ENCODE results near the gene NFIC.

The NFIC gene

GRCh38 chr19:3479177-3479833 is 112.9 kb downstream of the NFIC start:
- TF ChIP-seq EGR1 (IDR thresholded peaks at IDR 0.05) (no peak), USF1 (IDR thresholded peaks at IDR 0.05) (no peak)

GRCh38 chr19:3479834-3480215 is 113.4 kb downstream of the NFIC start:
- TF ChIP-seq USF1 (IDR thresholded peaks at IDR 0.05) (no peak), NFIC (IDR thresholded peaks at IDR 0.05) (no peak), FOXM1 (IDR thresholded peaks at IDR 0.05; ENCODE audit: borderline replicate concordance, low read depth) (no peak), TCF12 (IDR thresholded peaks at IDR 0.05; ENCODE audit: low read depth) (no peak), REST (IDR thresholded peaks at IDR 0.05; ENCODE audit: low read depth) (no peak), TEAD4 (IDR thresholded peaks at IDR 0.05) (no peak), RAD21 (IDR thresholded peaks at IDR 0.05; ENCODE audit: low read depth) (no peak), ZBTB7A (IDR thresholded peaks at IDR 0.05; ENCODE audit: low read depth) (no peak), YY1 (IDR thresholded peaks at IDR 0.05; ENCODE audit: low read depth) (no peak), CREB1 (IDR thresholded peaks at IDR 0.05; ENCODE audit: low read depth) (no peak), CEBPB (IDR thresholded peaks at IDR 0.05) (no peak), EP300 (IDR thresholded peaks at IDR 0.05; ENCODE audit: borderline replicate concordance) (no peak), EGR1 (IDR thresholded peaks at IDR 0.05) (no peak), MAX (IDR thresholded peaks at IDR 0.05) (no peak), TAF1 (IDR thresholded peaks at IDR 0.05; ENCODE audit: low read depth) (no peak)

GRCh38 chr19:3480383-3481091 is 114.2 kb downstream of the NFIC start, which contains the start of gene SMIM24:
SMIM24 (minus strand) TSS chr19:3480525; CDS start chr19:3480463, 62 bp downstream.
- TF ChIP-seq NFIC (IDR thresholded peaks at IDR 0.05) (no peak), CEBPB (IDR thresholded peaks at IDR 0.05) (no peak), EP300 (IDR thresholded peaks at IDR 0.05; ENCODE audit: borderline replicate concordance) (no peak), FOXM1 (IDR thresholded peaks at IDR 0.05; ENCODE audit: borderline replicate concordance, low read depth) (no peak), EGR1 (IDR thresholded peaks at IDR 0.05) (no peak), USF1 (IDR thresholded peaks at IDR 0.05) (no peak), YY1 (IDR thresholded peaks at IDR 0.05; ENCODE audit: low read depth) (no peak), TAF1 (IDR thresholded peaks at IDR 0.05; ENCODE audit: low read depth) (no peak), ZBTB7A (IDR thresholded peaks at IDR 0.05; ENCODE audit: low read depth) (no peak), CREB1 (IDR thresholded peaks at IDR 0.05; ENCODE audit: low read depth) (no peak), TCF12 (IDR thresholded peaks at IDR 0.05; ENCODE audit: low read depth) (no peak), TEAD4 (IDR thresholded peaks at IDR 0.05) (no peak), MAX (IDR thresholded peaks at IDR 0.05) (no peak), REST (IDR thresholded peaks at IDR 0.05; ENCODE audit: low read depth) (no peak), RAD21 (IDR thresholded peaks at IDR 0.05; ENCODE audit: low read depth) (no peak)

GRCh38 chr19:3481241-3482090 is 115.1 kb downstream of the NFIC start:
- TF ChIP-seq FOXM1 (IDR thresholded peaks at IDR 0.05; ENCODE audit: borderline replicate concordance, low read depth) (no peak), TEAD4 (IDR thresholded peaks at IDR 0.05) (no peak), EGR1 (IDR thresholded peaks at IDR 0.05) (no peak), REST (IDR thresholded peaks at IDR 0.05; ENCODE audit: low read depth) (no peak), TAF1 (IDR thresholded peaks at IDR 0.05; ENCODE audit: low read depth) (no peak), NFIC (IDR thresholded peaks at IDR 0.05) (no peak), CREB1 (IDR thresholded peaks at IDR 0.05; ENCODE audit: low read depth) (no peak), CEBPB (IDR thresholded peaks at IDR 0.05) (no peak), YY1 (IDR thresholded peaks at IDR 0.05; ENCODE audit: low read depth) (no peak), RAD21 (IDR thresholded peaks at IDR 0.05; ENCODE audit: low read depth) (no peak), MAX (IDR thresholded peaks at IDR 0.05) (no peak), EP300 (IDR thresholded peaks at IDR 0.05; ENCODE audit: borderline replicate concordance) (no peak), ZBTB7A (IDR thresholded peaks at IDR 0.05; ENCODE audit: low read depth) (no peak)

Measured in Ishikawa (cell line).